ENCODE data around the gene UMOD.

UMOD gene

DNA sequence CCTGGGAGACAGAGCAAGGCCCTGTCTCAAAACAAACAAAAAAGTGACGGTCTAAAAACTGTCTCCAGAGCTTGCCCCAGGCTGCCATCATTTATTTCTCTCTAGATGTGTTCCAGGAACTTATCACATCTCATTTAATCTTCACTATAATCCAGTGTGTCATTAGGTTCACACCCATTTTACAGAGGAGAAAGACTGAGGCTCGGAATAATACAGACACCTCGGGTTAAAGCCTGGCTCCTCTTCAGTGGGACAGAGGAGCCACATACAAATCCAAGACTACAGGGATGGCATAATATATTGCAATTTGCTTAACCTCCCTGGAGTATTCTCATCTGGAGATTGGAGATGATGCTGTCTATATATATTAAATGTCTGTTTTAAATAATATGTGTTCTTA is 46.1 kb upstream of the UMOD start:
- WGBS (ENCODE audit: extremely low coverage, insufficient coverage, insufficient read length): no CpG with 5 or more reads among the region's 3 CpGs

DNA sequence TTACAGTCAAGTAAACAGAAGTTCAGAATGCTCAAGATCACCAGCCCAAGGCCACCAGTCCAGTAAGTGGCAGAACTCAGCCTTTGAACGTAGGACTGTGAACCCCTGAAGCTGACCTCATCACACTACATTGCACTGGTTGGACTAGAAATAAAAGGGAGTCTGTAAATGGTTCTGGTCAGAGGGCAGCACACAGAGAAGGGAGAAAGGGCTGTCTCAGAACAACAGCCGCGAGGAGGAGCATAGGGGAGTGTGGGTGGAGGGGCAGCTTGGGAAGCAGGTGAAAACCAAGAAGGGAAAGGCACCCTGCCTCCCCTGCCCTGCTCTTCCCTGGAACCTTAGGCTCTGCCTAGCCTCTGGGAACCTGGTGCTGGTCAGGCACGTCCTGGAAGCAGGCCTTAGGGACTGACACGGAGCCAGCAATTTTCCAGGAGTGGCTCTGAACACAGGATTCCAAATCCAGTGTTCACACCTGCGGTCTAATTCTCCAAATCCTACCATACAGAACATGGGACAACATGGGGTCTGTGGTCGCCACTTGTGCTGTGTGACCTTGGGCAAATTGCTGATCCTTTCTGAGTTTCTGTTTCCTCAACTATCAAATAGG is 45.1 kb upstream of the UMOD start:
- Histone ChIP-seq H3K18ac (ENCODE audit: low read length) (no peak overlapping the region), H2BK120ac (ENCODE audit: insufficient read depth, low read length, poor library complexity) (no peak overlapping the region), H2BK12ac (ENCODE audit: low read length) (no peak overlapping the region), H3K27me3 (ENCODE audit: insufficient read depth, low read length) (no peaks in the 10 kb centered on the region), H3K79me2 (ENCODE audit: control insufficient read depth, insufficient read depth, low read length, poor library complexity) (no peaks in the 10 kb centered on the region), H3K9ac (ENCODE audit: low read length) (no peak overlapping the region), H3K4me3 (ENCODE audit: low read depth, low read length) (no peak overlapping the region), H3K27ac (ENCODE audit: low read depth, low read length) (no peak overlapping the region), H3K23ac (ENCODE audit: low read length) (no peak overlapping the region), H4K91ac (ENCODE audit: low read depth, low read length) (no peak overlapping the region), H3K9me3 (ENCODE audit: insufficient read depth, low read depth, low read length) (no peaks in the 10 kb centered on the region), H3K79me1 (ENCODE audit: low read length) (no peaks in the 10 kb centered on the region), H2AK5ac (ENCODE audit: low read length) (no peak overlapping the region), H3K4ac (ENCODE audit: low read depth, low read length) (no peak overlapping the region), H3K14ac (ENCODE audit: low read length) (no peak overlapping the region), H3K4me2 (ENCODE audit: low read length) (no peak overlapping the region), H2AFZ (ENCODE audit: insufficient read depth, low read length, poor library complexity) (no peak overlapping the region), H3K36me3 (ENCODE audit: control insufficient read depth in 1 of 2, insufficient read depth in 2 of 2, low read length in 2 of 2) (no peaks in the 10 kb centered on the region), H3K4me1 (ENCODE audit: control insufficient read depth in 1 of 2, insufficient read depth in 2 of 2, low read length in 2 of 2) (peaks cover 0 to 2% of the 10 kb centered on the region in 2 experiments), H2BK5ac (ENCODE audit: low read depth, low read length, poor library complexity) (no peak overlapping the region), H4K8ac (ENCODE audit: low read depth, low read length) (no peak overlapping the region), H4K12ac (ENCODE audit: low read depth, low read length) (no peak overlapping the region)
- WGBS (ENCODE audit: extremely low coverage, insufficient coverage, insufficient read length): no CpG with 5 or more reads among the region's 7 CpGs
- DNase-seq: no peak

More for the DNA sequence above, 46.1 kb upstream of the UMOD start:
- Histone ChIP-seq H3K27me3 (ENCODE audit: insufficient read depth, low read length) (no peaks in the 10 kb centered on the region), H3K23ac (ENCODE audit: low read length) (no peak overlapping the region), H2AFZ (ENCODE audit: insufficient read depth, low read length, poor library complexity) (no peak overlapping the region), H2AK5ac (ENCODE audit: low read length) (no peak overlapping the region), H2BK5ac (ENCODE audit: low read depth, low read length, poor library complexity) (no peak overlapping the region), H3K14ac (ENCODE audit: low read length) (no peak overlapping the region), H4K91ac (ENCODE audit: low read depth, low read length) (no peak overlapping the region), H3K36me3 (ENCODE audit: control insufficient read depth in 1 of 2, insufficient read depth in 2 of 2, low read length in 2 of 2) (no peaks in the 10 kb centered on the region), H4K8ac (ENCODE audit: low read depth, low read length) (no peak overlapping the region), H3K4ac (ENCODE audit: low read depth, low read length) (no peak overlapping the region), H2BK12ac (ENCODE audit: low read length) (no peak overlapping the region), H3K18ac (ENCODE audit: low read length) (no peak overlapping the region), H2BK120ac (ENCODE audit: insufficient read depth, low read length, poor library complexity) (no peak overlapping the region), H4K12ac (ENCODE audit: low read depth, low read length) (no peak overlapping the region), H3K27ac (ENCODE audit: low read depth, low read length) (no peak overlapping the region), H3K4me1 (ENCODE audit: control insufficient read depth in 1 of 2, insufficient read depth in 2 of 2, low read length in 2 of 2) (peaks cover 0 to 2% of the 10 kb centered on the region in 2 experiments), H3K79me2 (ENCODE audit: control insufficient read depth, insufficient read depth, low read length, poor library complexity) (no peaks in the 10 kb centered on the region), H3K4me3 (ENCODE audit: low read depth, low read length) (no peak overlapping the region), H3K79me1 (ENCODE audit: low read length) (no peaks in the 10 kb centered on the region), H3K9me3 (ENCODE audit: insufficient read depth, low read depth, low read length) (no peaks in the 10 kb centered on the region), H3K9ac (ENCODE audit: low read length) (no peak overlapping the region), H3K4me2 (ENCODE audit: low read length) (no peak overlapping the region)
- no peak for DNase-seq

DNA sequence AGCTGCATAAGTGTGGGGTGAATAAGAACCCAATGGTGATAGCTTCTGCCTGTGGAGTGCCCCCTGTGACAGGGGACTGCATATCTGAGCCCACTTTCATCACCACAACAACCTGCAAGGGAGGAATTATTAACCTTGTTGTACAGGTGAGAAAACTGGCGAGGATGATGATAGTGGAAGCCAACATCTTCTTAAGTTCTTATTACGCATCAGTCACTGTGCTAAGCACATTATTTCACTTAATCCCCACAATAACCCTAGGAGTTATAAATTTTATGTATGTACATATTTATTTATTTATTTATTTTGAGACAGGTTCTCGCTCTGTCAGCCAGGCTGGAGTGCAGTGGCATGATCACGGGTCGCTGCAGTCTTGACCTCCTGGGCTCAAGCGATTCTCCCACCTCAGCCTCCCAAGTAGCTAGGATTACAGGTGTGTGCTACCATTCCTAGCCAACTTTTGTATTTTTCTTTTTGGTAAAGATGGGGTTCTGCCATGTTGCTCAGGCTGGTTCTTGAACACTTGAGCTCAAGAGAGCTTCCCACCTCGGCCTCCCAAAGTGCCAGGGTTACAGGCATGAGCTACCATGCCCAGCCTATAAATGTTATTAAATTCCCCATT is 44.4 kb upstream of the UMOD start:
- no peak overlapping the region for H3K27ac ChIP-seq (ENCODE audit: low read depth, low read length)

DNA sequence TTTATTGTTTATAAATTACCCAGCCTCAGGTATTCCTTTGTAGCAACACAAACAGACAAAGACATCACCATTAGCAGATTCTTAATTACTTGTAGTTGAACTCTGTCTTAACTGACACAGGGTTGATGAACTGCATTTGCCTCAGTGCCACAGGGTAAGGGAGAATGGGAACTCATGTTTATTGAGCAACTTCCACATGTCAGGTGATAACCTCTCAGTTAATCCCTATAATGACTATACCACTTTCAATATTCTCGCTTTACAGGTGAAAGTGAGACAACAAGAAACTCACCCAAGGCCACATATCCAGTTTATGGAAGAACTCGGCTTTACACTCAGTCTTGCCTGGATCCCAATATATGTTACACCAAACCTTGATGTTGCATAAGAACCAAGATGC is 43.4 kb upstream of the UMOD start:
- Histone ChIP-seq H2BK120ac (ENCODE audit: insufficient read depth, low read length, poor library complexity) (no peak overlapping the region), H2AK5ac (ENCODE audit: low read length) (no peak overlapping the region), H3K79me1 (ENCODE audit: low read length) (no peaks in the 10 kb centered on the region), H3K9ac (ENCODE audit: low read length) (no peak overlapping the region), H3K36me3 (ENCODE audit: control insufficient read depth in 1 of 2, insufficient read depth in 2 of 2, low read length in 2 of 2) (no peaks in the 10 kb centered on the region), H3K9me3 (ENCODE audit: insufficient read depth, low read depth, low read length) (peaks cover 2% of the 10 kb centered on the region), H3K23ac (ENCODE audit: low read length) (no peak overlapping the region), H3K18ac (ENCODE audit: low read length) (no peak overlapping the region), H4K12ac (ENCODE audit: low read depth, low read length) (no peak overlapping the region), H4K91ac (ENCODE audit: low read depth, low read length) (no peak overlapping the region), H3K14ac (ENCODE audit: low read length) (no peak overlapping the region), H4K8ac (ENCODE audit: low read depth, low read length) (no peak overlapping the region), H2AFZ (ENCODE audit: insufficient read depth, low read length, poor library complexity) (no peak overlapping the region), H2BK5ac (ENCODE audit: low read depth, low read length, poor library complexity) (no peak overlapping the region), H3K79me2 (ENCODE audit: control insufficient read depth, insufficient read depth, low read length, poor library complexity) (no peaks in the 10 kb centered on the region), H3K27ac (ENCODE audit: low read depth, low read length) (no peak overlapping the region), H3K4me3 (ENCODE audit: low read depth, low read length) (no peak overlapping the region), H3K27me3 (ENCODE audit: insufficient read depth, low read length) (no peaks in the 10 kb centered on the region), H3K4me1 (ENCODE audit: control insufficient read depth in 1 of 2, insufficient read depth in 2 of 2, low read length in 2 of 2) (no peaks in the 10 kb centered on the region), H3K4ac (ENCODE audit: low read depth, low read length) (no peak overlapping the region), H3K4me2 (ENCODE audit: low read length) (no peak overlapping the region), H2BK12ac (ENCODE audit: low read length) (no peak overlapping the region)
- no peak for DNase-seq
- no CpG with 5 or more reads among the region's 2 CpGs for WGBS (ENCODE audit: extremely low coverage, insufficient coverage, insufficient read length)

More for the DNA sequence above, 44.4 kb upstream of the UMOD start:
- H3K23ac ChIP-seq (ENCODE audit: low read length): no peak overlapping the region
- no peaks in the 10 kb centered on the region for H3K9me3 ChIP-seq (ENCODE audit: insufficient read depth, low read depth, low read length)
- H2BK12ac ChIP-seq (ENCODE audit: low read length): no peak overlapping the region
- H2AFZ ChIP-seq (ENCODE audit: insufficient read depth, low read length, poor library complexity): no peak overlapping the region
- WGBS (ENCODE audit: extremely low coverage, insufficient coverage, insufficient read length): no CpG with 5 or more reads among the region's 7 CpGs
- no peak overlapping the region for H3K4ac ChIP-seq (ENCODE audit: low read depth, low read length)
- H4K12ac ChIP-seq (ENCODE audit: low read depth, low read length): no peak overlapping the region
- no peak overlapping the region for H2BK120ac ChIP-seq (ENCODE audit: insufficient read depth, low read length, poor library complexity)
- no peak overlapping the region for H3K9ac ChIP-seq (ENCODE audit: low read length)
- H3K4me2 ChIP-seq (ENCODE audit: low read length): no peak overlapping the region
- peaks cover 0 to 2% of the 10 kb centered on the region in 2 experiments for H3K4me1 ChIP-seq (ENCODE audit: control insufficient read depth in 1 of 2, insufficient read depth in 2 of 2, low read length in 2 of 2)
- no peak overlapping the region for H2AK5ac ChIP-seq (ENCODE audit: low read length)
- H3K36me3 ChIP-seq (ENCODE audit: control insufficient read depth in 1 of 2, insufficient read depth in 2 of 2, low read length in 2 of 2): no peaks in the 10 kb centered on the region
- H3K27me3 ChIP-seq (ENCODE audit: insufficient read depth, low read length): no peaks in the 10 kb centered on the region
- no peaks in the 10 kb centered on the region for H3K79me1 ChIP-seq (ENCODE audit: low read length)
- no peak overlapping the region for H2BK5ac ChIP-seq (ENCODE audit: low read depth, low read length, poor library complexity)
- no peak overlapping the region for H3K14ac ChIP-seq (ENCODE audit: low read length)
- DNase-seq: no peak
- H3K79me2 ChIP-seq (ENCODE audit: control insufficient read depth, insufficient read depth, low read length, poor library complexity): no peaks in the 10 kb centered on the region
- no peak overlapping the region for H4K91ac ChIP-seq (ENCODE audit: low read depth, low read length)
- no peak overlapping the region for H3K18ac ChIP-seq (ENCODE audit: low read length)
- H3K4me3 ChIP-seq (ENCODE audit: low read depth, low read length): no peak overlapping the region
- H4K8ac ChIP-seq (ENCODE audit: low read depth, low read length): no peak overlapping the region

All from trophoblast cell (in vitro differentiated cells and primary cell).